Non-pigmented ciliary epithelial cell (primary cell): ENCODE results near the gene CST8.

Experiments
- DNase-seq: peaks from one replicate; pipeline ENCODE4 v3.0.0-alpha.2; 2010; ENCODE audit warnings: low read depth

Gene CST8

DNA sequence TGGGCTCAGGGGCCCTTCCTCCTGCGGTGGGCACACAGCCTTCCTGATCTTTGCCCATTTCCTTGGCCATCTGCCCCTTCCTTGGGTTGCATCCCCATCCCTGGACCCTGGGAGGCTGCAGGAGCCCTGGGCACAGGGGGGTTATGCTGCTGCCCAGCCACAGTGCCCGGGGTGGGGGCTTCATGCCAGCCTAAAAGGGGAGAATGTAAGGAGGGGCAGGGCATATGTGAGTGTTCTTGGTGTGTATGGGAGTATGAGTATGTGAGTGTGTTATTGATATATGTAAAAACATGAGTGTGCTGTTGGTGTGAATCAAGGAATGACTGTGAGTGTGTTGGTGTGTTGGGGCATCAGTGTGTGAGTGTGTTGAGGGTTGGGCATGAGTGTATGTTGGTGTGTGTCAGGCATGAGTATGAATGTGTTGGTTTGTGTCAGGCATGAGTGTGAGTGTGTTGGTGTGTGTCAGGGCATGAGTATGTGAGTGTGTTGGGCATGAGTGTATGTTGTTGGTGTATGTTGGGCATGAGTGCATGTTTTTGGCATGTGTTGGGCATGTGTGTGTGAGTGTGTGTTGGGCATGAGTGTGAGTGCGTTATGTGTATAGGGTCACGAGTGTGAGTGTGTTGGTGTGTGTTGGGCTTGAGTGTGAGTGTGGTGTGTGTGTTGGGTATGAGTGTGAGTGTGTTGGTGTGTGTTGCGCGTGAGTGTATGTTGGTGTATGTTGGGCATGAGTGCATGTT, 14.7 kb upstream of the CST8 start:
- no peak for DNase-seq

DNA sequence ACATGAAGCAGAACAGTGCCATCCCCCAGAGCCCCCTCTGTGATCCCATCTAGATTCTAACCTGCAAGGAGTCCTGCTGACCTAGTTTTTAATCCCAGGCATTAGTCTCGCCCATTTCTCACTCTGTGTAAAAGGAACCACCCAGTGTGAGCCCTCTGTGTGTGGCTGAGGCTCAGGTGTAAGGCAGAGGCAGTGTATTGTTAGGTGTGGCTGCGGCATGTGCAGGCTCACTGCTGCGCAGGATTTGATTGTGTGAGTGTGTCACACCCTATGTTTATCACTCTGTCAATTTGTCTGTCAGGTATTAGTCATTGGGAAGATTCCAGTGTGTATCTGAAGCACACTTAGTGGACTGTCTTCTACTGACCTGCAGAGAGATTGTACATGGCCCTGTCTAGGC, 13.7 kb upstream of the CST8 start:
- DNase-seq: no peak

- DNase-seq: no peak
Measured at GRCh38 chr20:23479043-23479442, 11.9 kb upstream of the CST8 start.

- DNase-seq: no peak
Measured at GRCh38 chr20:23482138-23482537, 8.8 kb upstream of the CST8 start.

GRCh38 chr20:23484081-23484480, 6.8 kb upstream of the CST8 start:
- no peak for DNase-seq

GRCh38 chr20:23488470-23488869, 2.4 kb upstream of the CST8 start:
- no peak for DNase-seq

- DNase-seq: no peak
Measured at GRCh38 chr20:23488996-23489395, 1.9 kb upstream of the CST8 start.

GRCh38 chr20:23492292-23492691, 1.4 kb downstream of the CST8 start:
- DNase-seq: no peak

GRCh38 chr20:23493172-23493772, 2.4 kb downstream of the CST8 start:
- no peak for DNase-seq

- no peak for DNase-seq
Measured at GRCh38 chr20:23497536-23497935, 6.6 kb downstream of the CST8 start.

- no peak for DNase-seq
Measured at GRCh38 chr20:23501926-23502325, 11.0 kb downstream of the CST8 start.

DNA sequence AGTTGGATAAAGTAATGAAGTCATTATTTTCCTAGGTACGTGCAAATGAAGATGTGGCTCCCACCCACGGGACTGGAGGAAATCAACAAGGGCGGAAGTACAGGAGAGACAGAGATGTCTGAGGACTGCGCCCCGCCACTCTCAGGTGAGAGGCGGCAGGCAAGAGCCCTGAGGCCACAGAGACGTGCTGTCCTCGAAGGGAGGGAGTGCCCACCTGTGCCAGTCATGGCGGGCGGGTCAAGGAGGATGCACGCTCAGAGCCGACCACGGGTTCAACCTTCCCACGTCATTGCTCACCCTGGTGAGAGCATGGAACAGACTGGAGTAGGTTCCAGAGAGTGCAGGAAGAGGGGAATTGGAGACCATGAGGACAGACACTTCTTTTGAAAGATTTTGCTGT, 12.7 kb downstream of the CST8 start:
- DNase-seq: no peak

GRCh38 chr20:23507346-23507745, 16.4 kb downstream of the CST8 start:
- DNase-seq: no peak

- no peak for DNase-seq
Measured at GRCh38 chr20:23508449-23509229, 17.7 kb downstream of the CST8 start.

DNA sequence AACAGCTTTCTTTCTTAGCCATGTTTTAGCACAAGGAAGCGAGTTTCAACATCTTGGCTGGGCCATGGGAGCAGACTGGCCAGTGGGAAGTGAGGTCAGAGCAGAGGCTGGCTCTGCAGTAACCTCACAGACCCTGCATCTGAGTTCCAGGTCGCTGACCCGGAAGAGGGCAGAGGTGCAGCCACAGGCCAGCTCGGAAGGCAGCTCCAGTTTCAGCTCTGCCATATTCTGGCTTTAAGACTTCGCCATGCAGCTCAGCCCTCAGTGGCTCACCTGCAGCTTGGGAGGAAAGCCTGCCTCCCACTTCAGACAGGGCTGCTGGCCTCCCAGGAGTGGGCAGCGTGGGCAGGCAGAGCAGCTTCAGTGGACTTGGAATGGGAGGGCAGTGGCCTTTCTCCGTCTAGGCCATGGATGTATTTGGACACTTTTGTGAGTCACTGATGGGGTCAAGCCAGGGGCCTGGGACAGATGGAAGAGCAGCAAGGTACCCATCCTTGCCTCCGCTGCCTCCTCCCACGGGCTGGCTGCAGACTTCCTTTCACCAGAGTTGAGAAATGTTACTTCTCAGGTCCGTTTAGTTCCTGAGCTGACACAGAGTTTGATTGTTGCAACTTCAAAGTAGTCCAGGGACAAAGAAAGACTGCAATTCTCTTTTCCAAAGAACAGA, 18.5 kb downstream of the CST8 start:
- DNase-seq: no peak

DNA sequence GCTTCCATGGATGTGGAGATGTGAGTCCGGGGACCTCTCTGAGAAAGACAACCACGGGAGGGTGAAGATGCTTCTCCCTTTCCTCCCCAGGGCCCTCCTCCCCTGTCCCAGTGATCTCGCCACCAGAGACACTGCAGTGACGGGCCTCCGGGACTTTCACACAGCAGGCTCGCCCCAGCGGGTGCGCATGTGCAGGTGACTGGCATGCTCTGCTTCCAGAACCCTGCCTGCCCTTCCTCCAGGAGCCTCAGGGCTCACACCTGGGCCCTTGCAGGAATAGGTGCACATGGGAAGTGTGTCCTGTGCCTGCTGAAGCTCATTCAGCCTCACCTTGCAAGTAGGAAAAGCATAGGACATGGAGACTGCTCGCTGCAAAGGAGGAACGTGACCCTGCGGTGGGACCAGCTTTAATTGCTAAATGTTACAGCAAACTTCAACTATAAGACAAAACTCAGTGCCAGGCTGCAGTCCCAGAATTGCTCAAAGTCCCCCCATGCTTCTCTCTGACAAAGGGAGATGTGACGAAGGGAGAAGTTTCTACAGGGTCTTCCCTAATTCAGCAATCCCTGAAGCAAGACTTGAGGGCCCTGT, 19.2 kb downstream of the CST8 start:
- no peak for DNase-seq

DNA sequence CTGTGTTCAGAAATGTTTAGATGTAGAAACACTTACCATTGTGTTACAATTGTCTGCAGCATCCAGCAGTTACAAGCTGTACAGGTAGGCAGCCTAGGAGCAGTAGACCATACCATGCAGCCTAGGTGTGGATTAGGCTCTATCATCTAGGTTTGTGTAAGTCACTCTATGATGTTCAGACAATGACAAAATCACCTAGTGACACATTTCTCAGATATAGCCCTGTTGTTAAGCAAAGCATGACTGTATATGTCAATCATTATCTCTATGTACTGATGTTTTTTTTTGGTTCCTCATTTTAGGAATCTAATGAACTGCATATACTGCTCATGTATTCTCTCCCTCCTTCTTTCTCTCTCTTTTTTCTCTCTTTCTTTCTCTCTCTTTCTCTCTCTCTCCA, 22.2 kb downstream of the CST8 start:
- DNase-seq: no peak

GRCh38 chr20:23514848-23515247, 23.9 kb downstream of the CST8 start:
- no peak for DNase-seq

DNA sequence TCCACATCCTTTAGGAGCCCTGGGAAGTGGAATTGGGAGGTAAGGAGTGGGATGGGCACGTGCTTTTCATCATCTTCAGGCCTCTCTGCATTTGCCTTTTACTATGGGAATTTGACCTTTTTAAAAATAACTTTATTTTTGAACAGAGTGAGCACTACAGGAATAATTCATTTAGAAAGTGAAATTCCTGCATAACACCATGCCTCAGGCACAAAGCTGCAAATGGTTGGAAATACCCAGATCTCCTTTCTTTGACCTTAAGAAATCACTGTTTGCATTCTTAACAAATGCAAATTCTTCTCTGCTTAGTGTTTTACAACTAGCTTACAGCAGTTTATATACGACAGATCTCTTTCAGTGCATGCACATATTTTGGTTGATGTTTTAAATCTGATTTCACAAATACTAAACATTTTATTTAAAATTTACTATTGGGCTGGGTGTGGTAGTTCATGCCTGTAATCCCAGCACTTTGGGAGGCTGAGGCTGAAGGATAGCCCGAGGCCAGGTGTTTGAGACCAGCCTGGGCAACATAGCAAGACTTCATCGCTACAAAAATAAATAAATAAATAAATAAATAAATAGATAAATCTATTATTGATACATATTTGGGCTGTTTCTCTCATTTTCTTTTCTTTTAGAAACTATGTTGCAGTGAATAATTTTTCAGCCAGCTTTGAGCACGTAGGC, 24.5 kb downstream of the CST8 start:
- no peak for DNase-seq

DNA sequence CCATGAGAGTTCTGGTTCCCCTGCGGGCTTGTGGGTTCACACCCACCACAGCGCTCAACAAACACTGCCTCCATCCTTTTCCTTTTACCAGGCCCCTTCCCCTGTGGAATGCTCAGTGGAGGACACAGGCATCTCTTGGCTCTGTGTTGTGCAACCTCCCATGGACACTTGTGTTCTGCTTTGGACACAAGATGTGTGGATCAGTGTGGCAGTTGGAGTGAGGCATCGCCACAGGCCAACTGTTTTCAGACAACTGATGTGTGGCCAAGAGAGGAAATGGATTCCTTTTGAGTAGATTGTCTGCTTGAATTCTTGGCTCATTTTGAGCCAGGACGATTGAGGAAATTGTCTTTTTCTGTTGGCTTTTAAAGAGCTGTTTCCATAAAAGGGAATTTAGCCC, 26.8 kb downstream of the CST8 start:
- no peak for DNase-seq

DNA sequence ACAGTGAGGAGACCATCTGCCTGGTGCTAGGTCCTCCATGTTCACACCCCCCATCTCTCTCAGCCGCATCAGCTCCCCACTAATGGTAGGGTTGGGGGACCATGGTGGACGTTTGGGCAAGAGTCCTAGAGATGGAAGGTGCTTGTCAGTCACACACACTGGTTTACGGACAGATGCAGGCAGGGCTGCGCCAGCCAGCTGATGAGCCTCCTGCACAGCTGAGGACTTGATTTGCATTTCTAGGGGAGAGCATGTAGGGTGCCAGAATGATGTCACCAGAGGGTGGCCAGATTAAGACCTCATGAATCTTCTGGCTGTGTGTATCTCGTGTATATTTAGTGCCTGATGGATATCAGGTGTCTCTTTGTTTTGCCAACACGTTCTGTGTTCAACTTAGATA, 28.6 kb downstream of the CST8 start:
- no peak for DNase-seq

- no peak for DNase-seq
Measured at GRCh38 chr20:23520185-23520584, 29.3 kb downstream of the CST8 start.
